HFFc6 (cell line): ENCODE measurements around the gene FAM149B1. TPM values are rescaled to one million over a fixed set of nuclear protein-coding genes. Genes with fewer than 3 reads are reported as not detected.
A peak's percentile ranks its signal among the peaks of the same experiment; 100 is the strongest.

ENCODE experiments used
- DNase-seq: peaks from one replicate; pipeline ENCODE4 v3.0.0-alpha.2; 2018
- H3K27ac Mint-ChIP-seq: 2 replicates; pipeline ENCODE4 v1.8.0; 2020; ENCODE audit warnings: mild to moderate bottlenecking, mixed read lengths
- H3K27me3 Mint-ChIP-seq: 2 replicates; pipeline ENCODE4 v1.8.0; 2021; ENCODE audit warnings: mild to moderate bottlenecking, moderate library complexity, mixed read lengths; ENCODE audit not compliant: insufficient read depth
- H3K36me3 Mint-ChIP-seq: 2 replicates; pipeline ENCODE4 v1.8.0; 2021; ENCODE audit warnings: low read depth, mixed read lengths
- H3K4me1 Mint-ChIP-seq: 2 replicates; pipeline ENCODE4 v1.8.0; 2020; ENCODE audit warnings: low read depth, mixed read lengths
- H3K4me3 Mint-ChIP-seq: 2 replicates; pipeline ENCODE4 v1.8.0; 2020; ENCODE audit warnings: mild to moderate bottlenecking, moderate library complexity, mixed read lengths
- H3K9me3 Mint-ChIP-seq: 2 replicates; pipeline ENCODE4 v1.8.0; 2020; ENCODE audit warnings: mild to moderate bottlenecking, mixed read lengths
- total RNA-seq, 6 experiments: library from RNA; stranded (reverse); fragmentation: NEBNext Ultra II Directional; extraction: Animal tissue kit (Norgen Biotek cat#: 25700); gene quantifications; 2 replicates in 1 of 6; 3 replicates in 5 of 6; pipeline ENCODE4 v1.2.3, GENCODE V29; 2021
- TF ChIP-seq, protein P1 (sequence below): fragments of 200-600 bp; sonication (generic); IDR thresholded peaks from 2 replicates; pipeline ENCODE4 v1.5.0; 2021; ENCODE audit warnings: antibody characterized with exemption, mild to moderate bottlenecking

Gene FAM149B1
- total RNA-seq, 6 experiments from 2014 or later: 16.9 to 21.9 (median 19.5) TPM

- Mint-ChIP-seq H3K4me3 (no peak overlapping the region), H3K27ac (0 out of 2 replicates have a peak overlapping the region, but pooled peaks have one; percentile 11), H3K36me3 (peaks cover 19% of the 10 kb centered on the region), H3K9me3 (no peaks in the 10 kb centered on the region), H3K4me1 (peaks cover 16% of the 10 kb centered on the region), H3K27me3 (no peaks in the 10 kb centered on the region; the same call in 1 of the 2 replicates)
- TF ChIP-seq, protein P1, sequence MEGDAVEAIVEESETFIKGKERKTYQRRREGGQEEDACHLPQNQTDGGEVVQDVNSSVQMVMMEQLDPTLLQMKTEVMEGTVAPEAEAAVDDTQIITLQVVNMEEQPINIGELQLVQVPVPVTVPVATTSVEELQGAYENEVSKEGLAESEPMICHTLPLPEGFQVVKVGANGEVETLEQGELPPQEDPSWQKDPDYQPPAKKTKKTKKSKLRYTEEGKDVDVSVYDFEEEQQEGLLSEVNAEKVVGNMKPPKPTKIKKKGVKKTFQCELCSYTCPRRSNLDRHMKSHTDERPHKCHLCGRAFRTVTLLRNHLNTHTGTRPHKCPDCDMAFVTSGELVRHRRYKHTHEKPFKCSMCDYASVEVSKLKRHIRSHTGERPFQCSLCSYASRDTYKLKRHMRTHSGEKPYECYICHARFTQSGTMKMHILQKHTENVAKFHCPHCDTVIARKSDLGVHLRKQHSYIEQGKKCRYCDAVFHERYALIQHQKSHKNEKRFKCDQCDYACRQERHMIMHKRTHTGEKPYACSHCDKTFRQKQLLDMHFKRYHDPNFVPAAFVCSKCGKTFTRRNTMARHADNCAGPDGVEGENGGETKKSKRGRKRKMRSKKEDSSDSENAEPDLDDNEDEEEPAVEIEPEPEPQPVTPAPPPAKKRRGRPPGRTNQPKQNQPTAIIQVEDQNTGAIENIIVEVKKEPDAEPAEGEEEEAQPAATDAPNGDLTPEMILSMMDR: peak; percentile 47
- DNase-seq: no peak
These were observed 65.0 kb downstream of the FAM149B1 start for GRCh38 chr10:73232887-73233286.

- no peak overlapping the region for H3K4me3 Mint-ChIP-seq
- H3K9me3 Mint-ChIP-seq: no peaks in the 10 kb centered on the region
- no peaks in the 10 kb centered on the region; the same call in 1 of the 2 replicates for H3K27me3 Mint-ChIP-seq
These were observed 66.0 kb downstream of the FAM149B1 start for GRCh38 chr10:73233883-73234282.

GRCh38 chr10:73234695-73235094, 66.8 kb downstream of the FAM149B1 start:
- no peaks in the 10 kb centered on the region; the same call in 1 of the 2 replicates for H3K27me3 Mint-ChIP-seq
- H3K4me1 Mint-ChIP-seq: peaks cover 16% of the 10 kb centered on the region
- TF ChIP-seq, protein P1: no peak
- no peak for DNase-seq
- no peaks in the 10 kb centered on the region for H3K9me3 Mint-ChIP-seq
- H3K4me3 Mint-ChIP-seq: no peak overlapping the region
- no peak overlapping the region for H3K27ac Mint-ChIP-seq
- H3K36me3 Mint-ChIP-seq: peaks cover 19% of the 10 kb centered on the region

More at GRCh38 chr10:73233883-73234282, 66.0 kb downstream of the FAM149B1 start:
- Mint-ChIP-seq H3K4me1 (peaks cover 16% of the 10 kb centered on the region), H3K27ac (no peak overlapping the region), H3K36me3 (peaks cover 19% of the 10 kb centered on the region)
- TF ChIP-seq, protein P1: no peak
- DNase-seq: no peak

GRCh38 chr10:73238990-73239566, 71.2 kb downstream of the FAM149B1 start:
- H3K9me3 Mint-ChIP-seq: no peaks in the 10 kb centered on the region
- H3K27ac Mint-ChIP-seq: no peak overlapping the region
- H3K4me1 Mint-ChIP-seq: peaks cover 14% of the 10 kb centered on the region
- H3K4me3 Mint-ChIP-seq: no peak overlapping the region
- DNase-seq: no peak
- TF ChIP-seq, protein P1: no peak
- peaks cover 22% of the 10 kb centered on the region; the same call in 1 of the 2 replicates for H3K36me3 Mint-ChIP-seq
- peaks cover 2% of the 10 kb centered on the region; the same call in 1 of the 2 replicates for H3K27me3 Mint-ChIP-seq

GRCh38 chr10:73239908-73240307, 72.0 kb downstream of the FAM149B1 start:
- peaks cover 14% of the 10 kb centered on the region for H3K4me1 Mint-ChIP-seq
- H3K27me3 Mint-ChIP-seq: peaks cover 2% of the 10 kb centered on the region; the same call in 1 of the 2 replicates
- peaks cover 31% of the 10 kb centered on the region for H3K36me3 Mint-ChIP-seq

More at GRCh38 chr10:73239908-73240307, 72.0 kb downstream of the FAM149B1 start:
- Mint-ChIP-seq H3K9me3 (no peaks in the 10 kb centered on the region), H3K4me3 (no peak overlapping the region), H3K27ac (no peak overlapping the region)
- TF ChIP-seq, protein P1: no peak
- DNase-seq: no peak
